Fibroblast of lung (primary cell): ENCODE results near the gene MAP3K7. TPM values are rescaled to one million over a fixed set of nuclear protein-coding genes. Genes with fewer than 3 reads are reported as not detected.

Source experiments
- DNase-seq, 2 donors: peaks; one replicate each; pipeline versions ENCODE4 v3.0.0 to v3.0.0-alpha.2; 2010; ENCODE audit warnings: low read depth in 2 of 2
- H2AFZ ChIP-seq: 2 replicates; pipeline ENCODE4 v1.5.1; 2012; ENCODE audit warnings: low read length, control low read depth, inconsistent platforms
- H3K27ac ChIP-seq: 2 replicates; pipeline ENCODE4 v1.5.1; 2011; ENCODE audit warnings: low read length, control low read depth; ENCODE audit not compliant: insufficient read depth
- H3K27me3 ChIP-seq: 2 replicates; pipeline ENCODE4 v1.5.1; 2011; ENCODE audit warnings: mild to moderate bottlenecking, low read length; ENCODE audit not compliant: control insufficient read depth, insufficient read depth
- H3K36me3 ChIP-seq: 2 replicates; pipeline ENCODE4 v1.5.1; 2011; ENCODE audit warnings: low read length; ENCODE audit not compliant: control insufficient read depth, insufficient read depth
- H3K4me1 ChIP-seq: 2 replicates; pipeline ENCODE4 v1.5.1; 2011; ENCODE audit warnings: low read length; ENCODE audit not compliant: control insufficient read depth, insufficient read depth; ENCODE audit errors: extremely low read depth
- H3K4me2 ChIP-seq: 2 replicates; pipeline ENCODE4 v1.5.1; 2011; ENCODE audit warnings: low read length, control low read depth; ENCODE audit not compliant: insufficient read depth; ENCODE audit errors: extremely low read depth
- H3K4me3 ChIP-seq, 4 experiments: fragments of 200-600 bp in 1 of 4; sonication (generic) in 1 of 4; replicated peaks in 1 of 4; 2 replicates each; pipeline ENCODE4 v1.5.1; 2011 to 2016; ENCODE audit warnings: low read length in 4 of 4, low read depth in 3 of 4, mild to moderate bottlenecking in 3 of 4, control low read depth in 2 of 4, inconsistent platforms in 1 of 4, mixed read lengths in 1 of 4; ENCODE audit not compliant: insufficient read depth in 1 of 4; ENCODE audit errors: control extremely low read depth in 1 of 4
- H3K79me2 ChIP-seq: 2 replicates; pipeline ENCODE4 v1.5.1; 2012; ENCODE audit warnings: mild to moderate bottlenecking, low read length, inconsistent platforms; ENCODE audit not compliant: control insufficient read depth, insufficient read depth
- H3K9ac ChIP-seq: 2 replicates; pipeline ENCODE4 v1.5.1; 2011; ENCODE audit warnings: mild to moderate bottlenecking, low read length, control low read depth; ENCODE audit not compliant: insufficient read depth
- H3K9me3 ChIP-seq: 2 replicates; pipeline ENCODE4 v1.5.1; 2012; ENCODE audit warnings: low read depth, low read length; ENCODE audit not compliant: control insufficient read depth, insufficient read depth
- H4K20me1 ChIP-seq: 2 replicates; pipeline ENCODE4 v1.5.1; 2011; ENCODE audit warnings: low read length; ENCODE audit not compliant: control insufficient read depth, insufficient read depth; ENCODE audit errors: extremely low read depth
- EZH2 ChIP-seq: IDR thresholded peaks from 2 replicates; pipeline ENCODE4 v1.5.1; 2012; ENCODE audit warnings: low read length, control low read depth, mild to moderate bottlenecking; ENCODE audit errors: missing control alignments
- polyA plus RNA-seq, 2 donors: library from polyadenylated mRNA; depleted of rRNA in 1 of 2; stranded (reverse) in 1 of 2; unstranded in 1 of 2; fragments of >200 nt; gene quantifications; 2 replicates each; pipeline ENCODE4 v1.2.1, GENCODE V29; 2011 to 2012; ENCODE audit warnings: missing spikeins in 1 of 2
- total RNA-seq: library from RNA; depleted of rRNA; stranded (reverse); fragments of >200 nt; gene quantifications from 2 replicates; pipeline ENCODE4 v1.2.1, GENCODE V29; 2014
- TF ChIP-seq, protein P1 (sequence below), 2 donors: IDR thresholded peaks in 1 of 2; conservative IDR thresholded peaks in 1 of 2; 1 replicate in 1 of 2; 2 replicates in 1 of 2; pipeline ENCODE4 v1.5.1; 2011 to 2012; ENCODE audit warnings: low read length in 2 of 2, control low read depth in 1 of 2, inconsistent platforms in 1 of 2, low read depth in 1 of 2, mild to moderate bottlenecking in 1 of 2

MAP3K7 gene
- total and polyA plus RNA-seq, 2 donors (not counting 1 experiment from before 2014, with no cell fraction given): 35.5 to 48.6 TPM

DNA sequence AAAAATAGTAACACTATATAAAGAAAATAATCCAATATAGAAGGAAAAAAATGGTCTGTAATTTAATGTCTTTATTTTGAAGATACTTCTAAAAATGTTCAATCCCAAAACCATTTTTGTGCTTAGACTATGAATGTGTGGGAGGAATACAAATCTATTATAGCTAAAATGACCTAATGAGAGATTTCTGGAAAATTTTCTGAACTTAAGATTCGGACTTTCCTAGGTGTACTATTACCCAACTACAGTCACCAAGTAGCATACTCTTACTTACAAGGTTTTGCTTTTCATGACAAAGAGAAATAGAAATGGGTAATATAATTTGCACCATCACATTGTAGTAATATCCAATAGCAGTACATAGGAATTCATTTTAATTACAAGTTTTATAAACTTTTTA, 29.9 kb downstream of the MAP3K7 start:
- H3K27me3 ChIP-seq: no peaks in the 10 kb centered on the region

DNA sequence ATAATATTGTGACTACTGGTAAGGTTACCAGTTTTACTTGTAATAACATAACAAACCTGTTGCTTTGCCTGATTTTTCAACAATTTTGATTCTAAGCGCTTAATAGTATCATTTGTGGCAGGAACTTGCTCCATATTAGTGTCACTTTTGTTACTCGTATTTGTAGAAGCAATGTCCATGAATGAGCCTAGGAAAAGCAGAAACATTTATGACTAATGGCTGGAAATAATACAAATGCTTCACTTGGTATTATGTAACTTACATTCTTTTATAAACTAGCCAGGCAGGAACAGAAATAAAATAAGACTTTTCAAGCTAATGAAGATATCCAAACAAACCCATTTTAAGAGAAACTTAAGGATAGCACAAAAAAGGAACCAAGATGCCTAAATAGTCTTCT, 38.9 kb downstream of the MAP3K7 start:
- DNase-seq: peak in 1 of 2 donors; percentile 7
- H3K4me3 ChIP-seq: no peak overlapping the region
- H2AFZ ChIP-seq: no peak overlapping the region
- H3K9ac ChIP-seq: no peak overlapping the region
- TF ChIP-seq EZH2: no peak
- TF ChIP-seq, protein P1, sequence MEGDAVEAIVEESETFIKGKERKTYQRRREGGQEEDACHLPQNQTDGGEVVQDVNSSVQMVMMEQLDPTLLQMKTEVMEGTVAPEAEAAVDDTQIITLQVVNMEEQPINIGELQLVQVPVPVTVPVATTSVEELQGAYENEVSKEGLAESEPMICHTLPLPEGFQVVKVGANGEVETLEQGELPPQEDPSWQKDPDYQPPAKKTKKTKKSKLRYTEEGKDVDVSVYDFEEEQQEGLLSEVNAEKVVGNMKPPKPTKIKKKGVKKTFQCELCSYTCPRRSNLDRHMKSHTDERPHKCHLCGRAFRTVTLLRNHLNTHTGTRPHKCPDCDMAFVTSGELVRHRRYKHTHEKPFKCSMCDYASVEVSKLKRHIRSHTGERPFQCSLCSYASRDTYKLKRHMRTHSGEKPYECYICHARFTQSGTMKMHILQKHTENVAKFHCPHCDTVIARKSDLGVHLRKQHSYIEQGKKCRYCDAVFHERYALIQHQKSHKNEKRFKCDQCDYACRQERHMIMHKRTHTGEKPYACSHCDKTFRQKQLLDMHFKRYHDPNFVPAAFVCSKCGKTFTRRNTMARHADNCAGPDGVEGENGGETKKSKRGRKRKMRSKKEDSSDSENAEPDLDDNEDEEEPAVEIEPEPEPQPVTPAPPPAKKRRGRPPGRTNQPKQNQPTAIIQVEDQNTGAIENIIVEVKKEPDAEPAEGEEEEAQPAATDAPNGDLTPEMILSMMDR (conservative IDR thresholded peaks at IDR 0.05 in 1 of 2, IDR thresholded peaks at IDR 0.05 in 1 of 2; ENCODE audit: low read depth in 1 of 2, low read length in 2 of 2): no peak
- H3K4me2 ChIP-seq: no peak overlapping the region
- H3K27me3 ChIP-seq: no peaks in the 10 kb centered on the region
- no peaks in the 10 kb centered on the region for H4K20me1 ChIP-seq
- H3K4me1 ChIP-seq: no peaks in the 10 kb centered on the region
- H3K9me3 ChIP-seq: no peaks in the 10 kb centered on the region
- no peaks in the 10 kb centered on the region for H3K79me2 ChIP-seq
- no peak overlapping the region for H3K27ac ChIP-seq
- H3K36me3 ChIP-seq: peaks cover 3% of the 10 kb centered on the region

More for the DNA sequence above, 29.9 kb downstream of the MAP3K7 start:
- no peaks in the 10 kb centered on the region for H4K20me1 ChIP-seq
- H3K27ac ChIP-seq: no peak overlapping the region
- DNase-seq: no peak
- TF ChIP-seq, protein P1 (conservative IDR thresholded peaks at IDR 0.05 in 1 of 2, IDR thresholded peaks at IDR 0.05 in 1 of 2; ENCODE audit: low read depth in 1 of 2, low read length in 2 of 2): no peak
- no peak overlapping the region for H2AFZ ChIP-seq
- no peak overlapping the region for H3K4me2 ChIP-seq
- H3K9ac ChIP-seq: no peak overlapping the region
- H3K9me3 ChIP-seq: no peaks in the 10 kb centered on the region
- no peaks in the 10 kb centered on the region for H3K4me1 ChIP-seq
- no peak overlapping the region for H3K4me3 ChIP-seq
- H3K36me3 ChIP-seq: peaks cover 4% of the 10 kb centered on the region
- H3K79me2 ChIP-seq: no peaks in the 10 kb centered on the region

DNA sequence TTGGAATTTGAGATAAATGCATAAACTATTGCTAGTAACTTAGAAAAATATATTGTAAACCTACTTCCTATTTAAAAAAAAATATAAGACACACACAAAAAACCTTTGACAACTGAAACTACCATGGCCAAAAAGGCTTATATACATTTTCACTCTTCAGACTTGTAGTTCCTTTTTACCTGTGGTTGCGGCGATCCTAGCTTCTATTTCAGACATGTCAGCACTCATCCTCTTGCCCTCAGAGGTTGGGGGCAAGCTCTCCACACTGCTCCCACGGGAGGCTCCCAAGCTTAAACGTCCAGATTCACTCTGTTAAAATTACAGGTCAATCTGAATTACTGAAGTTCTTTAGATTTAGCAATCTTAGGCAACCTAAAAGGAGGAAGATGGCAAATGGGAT, 39.8 kb downstream of the MAP3K7 start:
- H3K27me3 ChIP-seq: no peaks in the 10 kb centered on the region
- H3K4me2 ChIP-seq: no peak overlapping the region
- no peaks in the 10 kb centered on the region for H3K79me2 ChIP-seq
- no peak overlapping the region for H2AFZ ChIP-seq
- H3K9ac ChIP-seq: no peak overlapping the region
- TF ChIP-seq, protein P1 (conservative IDR thresholded peaks at IDR 0.05 in 1 of 2, IDR thresholded peaks at IDR 0.05 in 1 of 2; ENCODE audit: low read depth in 1 of 2, low read length in 2 of 2): no peak
- TF ChIP-seq EZH2: no peak
- H3K4me3 ChIP-seq: no peak overlapping the region
- H3K36me3 ChIP-seq: peaks cover 3% of the 10 kb centered on the region
- no peaks in the 10 kb centered on the region for H4K20me1 ChIP-seq
- no peak for DNase-seq
- no peaks in the 10 kb centered on the region for H3K4me1 ChIP-seq
- H3K9me3 ChIP-seq: no peaks in the 10 kb centered on the region
- H3K27ac ChIP-seq: no peak overlapping the region
